NCI-H2227 (cell line): Measurements from ENCODE around the gene VAV2.

Experiments
- DNase-seq: peaks from one replicate; lab custom pipeline; 2025; ENCODE audit not compliant: unreplicated experiment; lab: John Stamatoyannopoulos, UW

Gene VAV2

GRCh38 chr9:133843751-133844397, 148.2 kb downstream of the VAV2 start:
- no peak for DNase-seq

DNA sequence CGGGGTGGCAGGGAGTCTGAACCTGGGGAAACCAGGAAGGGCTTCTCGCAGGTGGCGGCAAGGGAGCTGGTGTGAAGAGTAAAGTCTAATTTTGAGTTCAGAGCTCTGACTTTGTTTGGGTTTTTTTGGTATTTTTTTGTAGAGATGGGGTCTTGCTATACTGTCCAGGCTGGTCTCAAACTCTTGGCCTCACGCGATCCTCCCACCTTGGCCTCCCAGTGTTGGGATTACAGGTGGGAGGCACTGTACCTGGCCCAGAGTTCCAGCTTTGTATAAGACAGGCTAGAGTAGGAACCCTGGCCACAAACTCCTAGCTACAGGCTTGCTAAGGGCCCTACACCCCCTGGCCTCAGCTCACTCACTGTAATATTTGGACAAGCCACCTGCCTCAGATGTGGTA, 148.9 kb downstream of the VAV2 start:
- no peak for DNase-seq

DNA sequence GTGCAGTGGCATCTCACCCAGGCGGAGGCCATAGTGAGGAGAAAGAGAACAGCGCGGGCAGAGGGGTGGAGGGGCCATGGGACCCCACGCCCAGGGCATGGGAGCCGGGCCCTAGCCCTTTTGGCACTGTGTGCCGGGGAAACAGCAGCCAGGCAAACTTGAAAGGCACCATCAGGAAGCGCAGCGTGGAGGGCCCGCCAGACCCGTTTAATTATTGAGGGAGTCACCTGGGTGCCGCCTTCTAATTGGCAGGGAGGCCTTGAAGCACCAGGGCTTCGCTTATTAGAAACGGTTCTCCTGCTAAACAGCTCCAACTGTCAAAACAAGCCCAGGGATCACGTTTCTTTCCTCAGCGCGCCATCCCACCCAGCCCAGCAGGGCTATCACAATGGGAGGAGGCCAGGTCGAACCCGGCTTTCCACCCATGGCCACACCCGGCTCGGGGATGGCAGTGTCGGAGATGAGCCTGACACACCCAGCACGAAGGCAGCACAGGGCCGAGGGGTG, 149.3 kb downstream of the VAV2 start:
- DNase-seq: peak; percentile 43

GRCh38 chr9:133842174-133842573, 149.9 kb downstream of the VAV2 start:
- DNase-seq: no peak

DNA sequence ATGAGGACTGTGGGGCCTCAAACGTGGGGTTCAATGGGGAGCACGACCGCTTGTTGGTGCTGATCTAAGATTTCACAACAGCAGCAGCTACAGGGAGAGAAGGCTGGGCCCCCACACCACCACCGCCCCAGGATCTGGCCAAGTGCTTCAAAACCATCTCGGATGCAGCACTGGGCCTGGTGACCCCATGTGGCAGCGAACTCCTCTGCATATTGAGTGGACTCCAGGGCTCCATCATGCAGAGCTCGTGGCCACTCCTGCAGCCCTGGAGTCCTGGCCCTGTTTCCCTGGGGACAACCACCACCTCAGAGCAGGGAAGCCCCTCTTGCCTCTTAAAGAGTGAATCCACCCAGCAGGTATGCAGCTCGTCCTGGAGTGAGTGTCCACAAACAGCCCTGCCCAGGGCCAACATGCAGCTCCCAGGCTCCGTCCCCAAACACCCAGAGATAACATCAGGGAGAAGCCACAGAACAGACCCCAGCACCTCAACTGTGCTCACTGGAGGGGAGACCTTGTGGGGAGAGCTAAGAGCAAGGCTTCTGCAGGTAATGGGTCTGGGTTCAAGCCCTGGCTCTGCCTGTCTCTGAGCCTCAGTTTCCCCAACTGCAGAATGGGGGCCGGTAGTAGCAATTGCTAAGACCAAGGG, 150.8 kb downstream of the VAV2 start:
- DNase-seq: no peak

DNA sequence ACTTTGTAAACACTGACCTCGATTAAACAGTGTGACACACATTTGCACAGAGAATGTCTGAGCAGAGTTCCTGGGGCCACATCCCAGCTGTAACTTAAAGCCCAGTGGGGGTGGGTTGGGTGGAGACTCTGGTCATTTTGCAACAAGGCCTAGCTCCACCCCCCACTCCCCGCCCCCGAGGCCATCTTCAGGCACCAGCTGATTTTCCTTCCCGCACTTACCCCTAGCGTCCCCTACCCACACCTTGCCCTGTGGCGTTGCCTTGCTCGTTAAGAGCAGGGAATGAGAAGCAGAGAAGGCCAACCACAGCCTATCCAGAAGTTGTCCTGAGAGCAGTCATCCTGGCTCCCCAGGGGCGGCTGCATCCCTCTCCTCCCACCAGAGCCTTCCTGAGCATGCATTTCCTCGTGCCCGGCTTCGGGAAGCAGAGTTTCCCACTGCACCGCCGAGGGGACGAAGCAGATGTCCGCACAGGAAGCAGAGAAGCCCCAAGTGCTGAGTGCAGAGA, 152.2 kb downstream of the VAV2 start:
- DNase-seq: no peak

DNA sequence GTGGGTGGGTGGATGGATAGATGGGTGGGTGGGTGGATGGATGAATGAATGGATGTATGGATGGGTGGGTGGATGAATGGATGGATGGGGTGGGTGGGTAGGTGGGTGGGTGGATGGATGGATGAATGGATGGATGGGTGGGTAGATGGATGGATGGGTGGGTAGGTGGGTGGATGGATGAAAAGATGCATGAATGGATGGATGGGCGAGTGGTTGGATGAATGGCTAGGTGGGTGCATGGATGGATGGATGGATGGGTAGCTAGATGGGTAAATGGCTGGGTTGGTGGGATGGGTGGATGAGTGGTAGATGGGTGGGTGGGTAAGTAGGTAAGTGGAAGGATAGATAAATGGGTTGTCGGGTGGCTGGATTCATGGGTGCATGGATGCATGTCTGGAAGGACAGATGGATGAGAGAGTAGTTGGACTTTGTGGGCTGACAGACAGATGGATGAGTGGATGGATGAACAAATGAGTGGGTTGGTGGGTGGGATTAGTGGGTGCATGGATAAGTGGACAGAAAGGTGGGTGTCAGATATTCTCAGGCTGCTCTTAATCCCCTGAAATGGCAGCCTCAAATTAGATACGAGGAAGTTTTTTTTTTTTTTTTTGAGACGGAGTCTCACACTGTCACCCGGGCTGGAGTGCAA, 153.1 kb downstream of the VAV2 start:
- no peak for DNase-seq

- no peak for DNase-seq
Measured at GRCh38 chr9:133837627-133838597, 154.2 kb downstream of the VAV2 start.

GRCh38 chr9:133836818-133837217, 155.3 kb downstream of the VAV2 start:
- no peak for DNase-seq

DNA sequence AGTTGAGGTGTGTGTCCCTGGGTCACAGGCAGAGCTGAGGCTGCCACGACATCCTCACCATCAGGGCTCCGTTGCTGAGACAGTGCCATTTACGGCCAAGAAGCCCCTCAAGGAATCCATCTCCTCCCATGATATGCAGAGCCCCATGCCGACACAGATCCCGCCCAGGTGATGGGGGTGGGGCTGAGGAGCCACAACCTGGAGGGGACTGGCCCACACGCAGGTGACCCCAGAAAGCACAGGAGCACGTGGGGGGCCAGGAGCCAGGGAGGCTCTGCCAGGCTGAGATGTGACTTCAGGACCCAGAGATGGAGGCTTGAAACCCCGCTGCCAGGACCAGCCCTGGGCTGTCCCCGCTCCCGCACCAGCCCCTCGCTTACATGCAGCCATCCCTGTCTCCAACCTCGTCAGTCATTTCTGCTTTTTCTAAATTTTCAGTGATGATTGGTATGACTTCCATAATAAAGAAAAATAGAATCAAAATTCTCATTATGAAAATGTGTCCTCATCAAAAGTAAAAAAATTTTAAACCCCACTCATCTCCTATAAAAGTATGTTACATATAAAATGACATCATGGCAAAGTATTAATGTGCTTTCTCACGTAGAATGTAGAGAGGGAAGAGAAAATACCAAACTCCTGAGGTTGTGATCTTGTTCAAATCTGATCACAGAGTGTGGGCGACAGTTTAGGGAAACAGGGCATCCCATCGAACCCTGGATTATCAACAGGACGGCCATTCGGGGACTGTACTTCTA, 155.9 kb downstream of the VAV2 start:
- no peak for DNase-seq

DNA sequence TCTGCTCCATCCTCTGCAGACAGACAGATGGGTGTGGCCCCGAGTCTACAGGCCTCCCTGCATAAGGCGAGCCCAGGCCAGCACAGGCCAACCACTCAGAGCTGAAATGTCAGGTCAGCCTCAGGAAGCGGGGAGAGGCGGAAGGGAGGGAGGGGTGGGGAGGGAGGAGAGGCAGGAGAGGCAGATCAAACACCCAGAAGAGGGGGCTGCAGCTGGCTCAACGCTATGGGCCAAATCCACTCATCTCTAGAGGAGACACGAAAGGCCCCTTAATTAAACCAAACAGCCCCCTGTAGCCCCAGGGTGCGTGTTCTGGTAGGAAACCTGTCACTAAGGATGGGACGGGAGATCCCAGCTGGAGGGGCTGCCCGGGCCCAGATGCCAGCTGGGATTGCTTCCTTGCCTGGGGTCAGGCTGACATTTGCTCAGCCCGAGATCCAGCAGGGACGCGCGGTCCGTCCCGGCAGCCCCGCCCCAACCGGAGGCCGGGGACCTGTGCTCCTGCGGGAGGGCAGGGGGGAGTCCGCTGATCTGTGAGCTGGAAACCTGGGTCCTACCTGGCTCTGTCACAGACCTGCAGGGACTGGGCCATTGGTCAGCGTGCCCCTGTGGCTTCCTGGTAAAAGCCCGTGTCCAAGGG, 156.7 kb downstream of the VAV2 start:
- no peak for DNase-seq

GRCh38 chr9:133834080-133834976, 157.8 kb downstream of the VAV2 start:
- DNase-seq: no peak

GRCh38 chr9:133833388-133834025, 158.6 kb downstream of the VAV2 start:
- no peak for DNase-seq

DNA sequence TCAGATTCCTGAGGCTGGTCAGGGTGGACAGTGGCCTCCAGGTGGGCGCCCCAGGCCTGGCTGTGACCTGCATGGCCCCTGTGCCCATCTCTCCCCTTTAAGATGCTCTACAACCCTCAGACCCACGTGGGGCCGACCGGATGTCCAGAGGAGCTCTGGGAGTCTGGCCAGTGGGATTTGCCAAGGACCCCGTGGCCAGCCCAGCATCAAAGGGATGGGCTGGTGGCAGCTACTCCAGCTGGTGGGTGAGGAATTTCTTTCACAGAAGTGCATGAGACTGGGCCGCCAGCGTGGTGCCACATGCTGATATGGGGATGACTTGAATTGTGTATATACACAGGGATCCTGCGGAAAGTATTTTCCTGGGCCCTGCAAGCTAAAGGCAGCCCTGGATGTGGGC, 159.2 kb downstream of the VAV2 start:
- DNase-seq: no peak

GRCh38 chr9:133830711-133831110, 161.4 kb downstream of the VAV2 start:
- DNase-seq: no peak

DNA sequence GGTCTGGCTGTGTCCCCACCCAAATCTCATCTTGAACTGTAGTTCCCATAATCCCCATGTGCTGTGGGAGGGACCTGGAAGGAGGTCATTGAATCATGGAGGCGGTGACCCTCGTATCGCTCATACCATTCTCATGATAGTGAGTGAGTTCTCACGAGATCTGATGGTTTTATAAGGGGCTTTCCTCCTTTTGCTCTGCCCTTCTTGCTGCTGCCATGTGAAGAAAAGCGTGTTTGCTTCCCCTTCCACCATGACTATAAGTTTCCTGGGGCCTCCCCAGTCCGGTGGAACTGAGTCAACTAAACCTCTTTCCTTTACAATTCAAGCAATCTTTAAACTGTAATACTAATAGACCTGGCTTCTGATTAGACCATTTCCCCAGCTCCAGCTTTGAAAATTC, 161.8 kb downstream of the VAV2 start:
- DNase-seq: no peak

- no peak for DNase-seq
Measured at GRCh38 chr9:133828338-133828997, 163.7 kb downstream of the VAV2 start.
